Hematopoietic multipotent progenitor cell treated with erythropoietin and hydrocortisone succinate and interleukin-3 and kit ligand, for 15 days (in vitro differentiated cells): ENCODE data around the gene AMD1.
A peak's percentile ranks its signal among the peaks of the same experiment; 100 is the strongest.
"Not testable (repeated sequence)": the region's sequence is repeated elsewhere in the genome, so short reads cannot be mapped to it uniquely, and the experiment has no call there.

Experiments
- DNase-seq: peaks from one replicate; pipeline ENCODE4 v3.0.0-alpha.2; 2015; ENCODE audit warnings: low spot score

Gene AMD1

DNA sequence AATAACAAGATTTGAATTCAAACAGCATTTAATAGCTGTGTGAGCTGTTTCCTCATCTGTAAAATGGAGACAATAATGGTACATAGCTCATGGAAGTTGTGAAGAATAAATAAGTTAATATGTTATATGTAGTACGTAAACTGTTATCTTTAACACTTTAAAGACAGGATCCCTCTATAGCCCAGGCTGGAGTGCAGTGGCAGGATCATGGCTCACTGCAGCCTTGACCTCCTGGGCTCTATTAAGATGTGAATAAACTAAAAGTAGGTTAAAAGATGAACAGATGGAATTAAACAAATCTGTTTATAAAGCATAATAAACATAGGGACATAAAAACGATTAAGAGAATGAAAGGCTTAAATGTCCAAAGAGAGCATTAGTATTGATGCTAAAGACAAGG lies 3.0 kb downstream of the AMD1 start:
- DNase-seq, result no peak

DNA sequence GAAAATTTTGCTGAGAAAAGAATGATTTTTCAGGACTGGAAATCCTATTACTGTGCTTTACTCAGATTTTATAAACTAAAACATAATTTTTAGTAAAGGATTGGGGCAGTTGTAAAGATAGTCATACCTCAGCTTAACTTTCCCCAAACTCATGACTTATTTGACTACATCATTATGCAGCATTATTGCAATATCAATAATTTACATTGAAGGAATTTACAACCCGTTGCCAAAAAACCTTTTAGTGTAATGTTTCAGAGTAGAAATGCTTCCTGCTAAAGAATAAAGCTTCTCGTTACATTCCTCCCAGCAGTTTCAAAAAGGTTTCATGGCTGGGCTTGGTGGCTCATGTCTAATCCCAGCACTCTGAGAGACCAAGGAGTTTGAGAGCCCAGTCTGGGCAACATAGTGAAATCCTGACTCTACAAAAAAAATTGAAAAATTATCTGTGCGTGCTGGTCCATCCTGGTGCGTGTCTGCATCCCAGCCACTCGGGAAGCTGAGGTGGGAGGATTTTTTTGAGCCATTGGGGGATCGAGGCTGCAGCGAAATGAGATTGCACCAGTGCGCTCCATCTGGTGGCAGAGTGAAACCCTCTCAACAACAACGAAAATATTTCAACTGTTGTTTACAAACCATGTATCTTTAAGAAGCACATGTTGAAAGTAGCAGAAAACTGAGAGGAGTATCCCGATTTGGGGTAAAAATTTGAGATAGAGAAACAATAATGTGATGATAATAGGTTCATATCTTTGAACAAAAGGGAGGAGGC lies 4.4 kb downstream of the AMD1 start:
- DNase-seq, result peak; percentile 67

DNA sequence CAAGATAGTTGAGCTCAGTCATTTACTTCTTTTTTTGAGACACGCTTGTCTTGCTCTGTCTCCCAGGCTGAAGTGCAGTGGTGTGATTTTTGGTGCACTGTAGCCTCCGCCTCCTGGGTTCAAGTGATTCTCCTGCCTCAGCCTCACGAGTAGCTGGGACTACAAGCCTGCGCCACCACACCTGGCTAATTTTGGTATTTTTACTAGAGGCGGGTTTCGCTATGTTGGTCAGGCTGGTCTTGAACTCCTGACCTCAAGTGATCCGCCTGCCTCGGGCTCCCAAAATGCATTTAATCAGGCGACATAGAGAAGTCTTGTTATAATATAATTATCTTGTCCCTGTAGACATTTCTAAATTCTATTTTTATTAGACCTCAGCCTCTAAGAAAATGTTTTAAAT lies 6.1 kb downstream of the AMD1 start:
- no peak for DNase-seq

DNA sequence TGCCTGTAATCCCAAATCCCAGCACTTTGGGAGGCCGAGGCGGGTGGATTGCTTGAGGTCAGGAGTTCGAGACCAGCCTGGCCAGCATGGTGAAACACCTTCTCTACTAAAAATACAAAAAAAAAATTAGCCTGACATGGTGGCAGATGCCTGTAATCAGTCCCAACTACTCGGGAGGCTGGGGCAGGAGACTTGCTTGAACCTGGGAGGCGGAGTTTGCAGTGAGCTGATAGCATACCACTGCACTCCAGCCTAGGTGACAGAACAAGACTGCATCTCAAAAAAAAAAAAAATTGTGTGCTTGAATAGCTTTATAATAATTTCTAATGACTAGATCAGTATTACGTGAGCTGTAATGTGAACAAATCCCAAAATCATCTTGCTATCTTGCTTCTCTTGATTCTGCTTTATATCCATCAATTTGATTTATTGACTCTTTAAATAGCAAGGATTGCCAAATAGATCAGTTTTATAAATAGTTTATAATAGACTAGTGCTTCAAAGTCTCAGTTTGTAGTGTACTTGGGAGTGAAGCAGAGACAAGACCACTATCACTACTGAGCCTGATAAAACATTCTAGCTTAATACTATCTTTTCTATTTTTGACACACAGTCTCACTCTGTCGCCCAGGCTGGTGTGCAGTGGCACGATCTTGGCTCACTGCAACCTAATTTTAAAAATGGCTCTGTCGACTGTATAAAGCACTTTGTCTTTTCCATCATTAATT lies 7.1 kb downstream of the AMD1 start:
- no peak for DNase-seq

DNA sequence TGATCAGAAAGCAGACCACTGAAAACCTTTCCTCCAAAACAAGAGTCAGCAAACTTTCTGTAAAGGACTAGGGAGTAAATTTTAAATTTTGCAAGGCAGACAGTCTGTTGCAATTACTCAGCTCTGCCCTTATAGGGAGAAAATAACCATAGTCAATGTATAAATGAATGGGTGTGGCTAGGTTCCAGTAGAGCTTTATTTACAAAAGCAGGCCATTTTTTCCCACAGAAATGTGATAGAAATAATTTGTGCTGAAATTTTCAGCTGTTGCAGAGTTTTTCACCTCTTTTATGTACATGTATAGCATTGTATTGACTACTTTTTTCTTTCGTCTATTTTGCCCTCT lies 7.7 kb downstream of the AMD1 start:
- DNase-seq, result no peak

DNA sequence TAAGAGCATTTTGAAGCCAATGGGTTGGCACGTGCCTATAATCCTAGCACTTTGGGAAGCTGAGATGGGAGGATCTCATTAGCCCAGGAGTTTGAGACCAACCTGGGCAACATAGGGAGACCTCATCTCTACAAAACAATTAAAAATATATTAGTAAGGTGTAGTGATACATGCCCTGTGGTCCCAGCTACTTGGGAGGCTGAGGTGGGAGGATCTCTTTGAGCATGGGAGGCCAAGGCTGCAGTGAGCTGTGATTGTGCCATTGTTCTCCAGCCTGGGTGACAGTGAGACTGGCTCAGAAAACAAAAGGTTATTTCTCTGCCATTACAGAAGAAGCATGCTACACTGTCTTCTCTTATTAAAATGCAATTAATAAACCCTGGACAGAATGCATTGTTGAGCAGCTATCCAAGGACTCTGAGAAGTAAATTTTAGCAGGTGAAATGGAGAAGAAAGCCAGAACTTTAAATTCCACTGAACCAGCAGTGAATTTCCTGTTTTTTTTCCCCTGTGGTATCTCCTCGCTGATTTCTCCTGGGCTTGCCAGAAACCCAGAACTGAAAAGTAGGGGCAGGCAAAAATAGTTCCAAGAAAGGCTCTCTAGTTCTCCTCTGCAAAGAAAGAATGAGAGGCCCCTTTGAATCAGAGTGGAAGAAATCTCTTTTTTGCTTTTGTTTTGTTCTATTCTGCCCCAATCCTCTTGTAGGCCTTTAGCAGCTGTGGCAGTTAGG lies 8.4 kb downstream of the AMD1 start:
- DNase-seq, result no peak

DNA sequence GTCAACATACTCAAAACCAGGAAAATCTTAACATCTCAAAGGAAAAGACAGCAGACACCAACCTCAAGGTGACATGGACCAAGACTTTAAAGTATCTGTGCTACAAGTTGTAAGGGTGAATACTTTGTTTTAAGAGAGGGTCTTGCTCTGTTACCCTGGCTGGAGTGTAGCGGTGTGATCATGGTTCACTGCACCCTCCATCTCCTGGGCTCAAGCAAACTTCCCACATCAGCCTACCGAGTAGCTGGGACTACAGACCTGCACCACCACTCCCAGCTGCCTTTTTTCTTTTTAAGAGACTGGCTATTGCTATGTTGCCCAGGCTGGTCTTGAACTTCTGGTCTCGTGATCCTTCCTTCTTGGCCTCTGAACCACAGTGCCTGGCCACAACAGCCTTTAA lies 9.7 kb downstream of the AMD1 start:
- DNase-seq, result no peak

DNA sequence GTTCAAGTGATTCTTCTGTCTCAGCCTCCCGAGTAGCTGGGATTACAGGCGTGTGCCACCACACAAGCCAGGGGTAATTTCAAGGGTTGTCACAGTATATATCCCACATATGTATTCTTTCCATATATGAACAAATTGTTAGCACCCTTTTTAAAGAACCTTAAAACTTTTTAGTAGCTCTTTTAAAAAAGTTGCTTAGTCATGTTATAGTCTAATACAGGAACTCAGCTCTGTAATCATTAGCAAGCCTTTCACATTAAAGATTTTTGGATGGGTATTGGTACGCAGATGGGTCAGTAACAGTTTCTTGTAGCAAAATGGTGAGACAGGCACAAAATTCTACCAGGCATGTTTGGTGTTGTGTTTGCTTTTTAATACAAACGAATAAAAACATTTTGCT lies 10.9 kb downstream of the AMD1 start:
- DNase-seq, result peak; percentile 30

DNA sequence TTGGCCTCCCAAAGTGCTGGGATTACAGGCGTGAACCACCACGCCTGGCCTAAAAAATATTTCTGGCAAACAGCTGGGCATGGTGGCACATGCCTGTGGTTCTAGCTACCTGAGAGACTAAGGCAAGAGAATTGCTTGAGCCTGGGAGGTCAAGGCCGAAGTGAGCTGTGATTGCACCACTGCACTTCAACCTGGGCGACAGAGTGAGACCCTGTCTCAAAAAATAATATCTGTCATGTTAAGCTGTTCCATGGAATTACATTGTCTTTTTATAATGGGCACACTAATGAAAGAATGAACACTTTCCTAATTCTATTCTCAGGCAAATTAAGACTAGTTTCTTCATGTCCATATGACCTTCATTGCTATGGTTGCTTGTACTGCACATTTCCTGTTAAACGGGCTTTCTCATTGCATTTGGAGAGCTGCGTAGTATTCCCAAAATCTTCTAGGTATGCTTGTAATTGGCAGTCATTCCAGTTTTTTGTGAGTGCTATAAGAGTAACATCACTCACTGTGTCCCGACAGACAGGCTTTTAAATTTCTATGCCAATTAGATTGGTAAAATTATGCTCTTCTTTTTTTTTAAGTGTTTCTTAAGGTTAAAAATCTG lies 12.1 kb downstream of the AMD1 start:
- no peak for DNase-seq

DNA sequence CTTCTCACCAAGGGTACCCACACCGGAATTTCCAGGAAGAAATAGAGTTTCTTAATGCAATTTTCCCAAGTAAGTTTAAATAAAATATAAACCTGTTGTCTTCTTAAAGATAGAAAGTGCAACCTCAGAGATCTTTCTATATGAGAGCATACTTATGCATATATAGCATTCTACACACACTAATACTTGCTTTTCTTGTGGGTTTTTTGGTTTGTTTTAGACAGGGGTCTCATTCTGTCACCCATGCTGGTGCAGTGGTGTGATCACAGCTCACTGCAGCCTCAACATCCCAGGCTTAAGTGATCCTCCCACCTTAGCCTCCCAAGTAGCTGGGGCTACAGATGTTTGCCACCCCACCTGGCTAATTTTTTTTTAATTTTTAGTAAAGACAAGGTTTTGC lies 15.7 kb downstream of the AMD1 start:
- no peak for DNase-seq

DNA sequence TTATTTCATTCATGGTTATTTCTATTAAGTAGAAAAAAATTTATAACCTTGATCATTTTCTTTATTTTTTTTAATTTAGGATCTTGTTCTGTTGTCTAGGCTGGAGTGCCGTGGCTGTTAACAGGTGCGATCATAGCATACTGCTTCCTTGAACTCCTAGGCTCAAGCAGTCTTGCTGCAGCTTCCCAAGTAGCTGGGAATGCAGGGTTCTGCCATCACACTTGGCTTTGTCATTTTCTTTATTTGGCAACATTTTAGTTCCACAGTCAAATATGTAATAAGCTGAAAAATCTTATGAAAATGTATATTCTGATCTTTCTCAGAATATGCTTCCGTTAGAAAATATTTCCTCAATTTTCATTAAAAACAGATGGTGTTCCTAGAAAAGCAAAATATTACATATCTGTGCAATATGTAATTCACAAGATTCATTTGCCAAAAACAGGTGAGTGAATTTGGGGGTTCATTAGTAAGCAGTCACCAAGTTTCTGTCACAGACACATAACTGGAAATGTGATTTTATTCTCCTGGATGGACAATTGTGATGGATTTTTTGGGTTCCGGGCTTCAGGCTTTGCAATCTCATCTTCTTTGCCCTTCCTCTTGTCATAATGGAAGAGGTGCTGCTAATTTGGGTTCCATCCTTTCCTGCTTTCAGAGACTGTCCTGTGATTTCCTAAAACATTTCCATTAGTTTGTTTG lies 21.5 kb downstream of the AMD1 start:
- DNase-seq, result no peak

DNA sequence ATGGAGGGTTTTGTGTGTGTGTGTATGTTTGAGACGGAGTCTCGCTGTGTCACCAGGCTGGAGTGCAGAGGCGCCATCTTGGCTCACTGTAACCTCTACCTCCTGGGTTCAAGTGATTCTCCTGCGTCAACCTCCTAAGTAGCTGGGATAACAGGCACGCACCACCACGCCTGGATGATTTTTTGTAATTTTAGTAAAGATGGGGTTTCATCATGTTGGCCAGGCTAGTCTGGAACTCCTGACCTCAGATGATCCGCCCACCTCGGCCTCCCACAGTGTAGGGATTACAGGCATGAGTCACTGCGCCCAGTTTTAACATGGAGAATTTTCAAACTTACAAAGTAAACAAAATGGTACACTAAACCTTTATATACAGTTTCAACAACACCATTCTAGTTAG lies 22.8 kb downstream of the AMD1 start:
- no peak for DNase-seq

DNA sequence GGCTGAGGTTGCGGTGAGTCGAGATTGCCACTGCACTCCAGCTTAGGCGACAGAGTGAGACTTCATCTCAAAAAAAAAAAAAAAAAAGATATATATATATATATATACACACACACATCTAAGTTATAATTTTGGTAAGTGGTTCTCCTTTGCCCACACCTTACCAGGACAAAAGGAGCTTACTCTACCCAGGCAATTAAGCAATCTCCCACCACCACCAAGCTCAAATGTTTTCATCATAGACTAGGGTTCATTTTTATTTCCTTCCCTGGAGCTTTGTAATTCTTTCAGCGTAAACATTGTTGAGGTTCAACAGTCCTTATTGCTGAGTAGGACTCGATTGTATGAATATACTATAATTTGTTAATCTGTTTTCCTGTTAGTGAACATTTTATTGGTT lies 23.5 kb downstream of the AMD1 start:
- DNase-seq, result no peak

DNA sequence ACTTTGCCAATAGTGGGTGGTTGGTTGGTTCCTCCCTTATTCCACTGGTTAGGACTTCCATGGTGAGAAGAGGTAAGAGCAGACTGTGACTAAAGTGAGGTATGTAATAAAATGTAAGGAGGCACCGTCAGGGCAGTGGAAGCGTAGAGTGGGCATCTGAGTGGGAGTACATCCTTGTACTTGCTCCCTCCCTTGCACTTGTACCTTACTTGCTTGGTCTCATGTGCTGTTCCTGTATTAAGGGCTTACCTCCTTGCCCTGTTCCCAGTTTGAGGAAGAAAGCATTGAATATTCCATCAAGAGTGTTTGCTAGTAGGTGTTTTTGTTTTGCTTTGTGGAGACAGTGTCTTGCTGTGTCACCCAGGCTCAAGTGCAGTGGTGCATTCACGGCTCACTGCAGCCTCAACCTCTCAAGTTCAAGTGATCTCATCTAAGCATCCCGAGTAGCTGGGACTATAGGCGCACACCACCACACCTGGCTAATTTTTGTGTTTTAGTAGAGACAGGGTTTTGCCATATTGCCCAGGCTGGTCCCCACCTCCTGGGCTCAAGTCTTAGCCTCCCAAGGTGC lies 25.5 kb downstream of the AMD1 start:
- no peak for DNase-seq

DNA sequence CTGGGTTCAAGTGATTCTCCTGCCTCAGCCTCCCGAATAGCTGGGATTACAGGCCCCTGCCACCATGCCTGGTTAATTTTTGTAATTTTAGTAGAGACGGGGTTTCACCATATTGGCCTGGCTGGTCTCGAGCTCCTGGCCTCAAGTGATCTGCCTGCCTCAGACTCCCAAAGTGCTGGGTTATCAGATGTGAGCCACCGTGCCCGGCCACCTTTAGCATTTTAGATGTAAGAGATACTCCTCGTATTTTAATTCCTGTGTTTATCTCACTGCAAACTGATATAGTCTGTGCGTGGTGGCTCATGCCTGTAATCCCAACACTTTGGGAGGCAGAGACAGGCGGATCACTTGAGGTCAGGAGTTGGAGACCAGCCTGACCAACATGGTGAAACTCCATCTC lies 27.0 kb downstream of the AMD1 start:
- not testable (repeated sequence) for DNase-seq

DNA sequence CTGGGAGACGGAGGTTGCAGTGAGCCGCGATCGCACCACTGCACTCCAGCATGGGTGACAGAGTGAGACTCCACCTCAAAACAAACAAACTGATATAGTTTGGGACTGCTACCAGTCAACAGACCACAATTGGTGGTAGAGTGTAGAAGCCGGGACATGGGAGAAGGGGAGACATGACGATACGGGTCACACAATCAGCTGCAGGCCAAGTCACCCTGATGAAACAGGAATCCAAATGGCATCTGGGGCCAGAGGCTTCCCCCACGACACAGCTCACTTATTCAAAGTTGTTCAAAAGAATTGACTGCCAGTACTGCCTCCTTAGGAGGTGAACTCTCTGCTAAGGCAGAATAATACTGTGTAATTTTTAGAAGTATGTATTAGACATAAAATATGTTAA lies 27.5 kb downstream of the AMD1 start:
- DNase-seq, result no peak

DNA sequence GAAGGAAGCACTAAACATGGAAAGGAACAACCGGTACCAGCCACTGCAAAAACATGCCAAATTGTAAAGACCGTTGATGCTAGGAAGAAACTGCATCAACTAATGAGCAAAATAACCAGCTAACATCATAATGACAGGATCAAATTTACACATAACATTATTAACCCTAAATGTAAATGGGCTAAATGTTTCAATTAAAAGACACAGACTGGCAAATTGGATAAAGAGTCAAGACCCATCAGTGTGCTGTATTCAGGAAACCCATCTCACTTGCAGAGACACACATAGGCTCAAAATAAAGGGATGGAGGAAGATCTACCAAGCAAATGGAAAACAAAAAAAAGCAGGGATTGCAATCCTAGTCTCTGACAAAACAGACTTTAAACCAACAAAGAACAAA lies 31.7 kb downstream of the AMD1 start:
- not testable (repeated sequence) for DNase-seq

DNA sequence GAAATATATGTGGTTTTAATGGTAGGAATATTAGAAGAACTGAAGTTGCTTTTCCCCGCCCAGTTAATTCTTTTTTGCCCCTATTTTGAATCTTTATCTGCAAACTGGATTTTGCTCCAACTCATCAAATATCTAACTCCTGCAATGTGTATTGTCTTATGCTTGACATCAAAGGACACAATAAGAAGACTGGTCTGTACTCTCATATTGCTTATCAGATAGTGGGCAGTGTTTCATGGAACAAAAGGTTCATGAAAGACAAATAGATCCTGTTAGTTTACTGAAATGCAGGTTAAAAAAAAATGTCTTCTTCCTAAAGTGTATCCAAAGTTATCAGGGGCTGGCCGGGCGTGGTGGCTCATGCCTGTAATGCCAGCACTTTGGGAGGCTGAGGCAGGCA lies 56.2 kb downstream of the AMD1 start:
- no peak for DNase-seq

DNA sequence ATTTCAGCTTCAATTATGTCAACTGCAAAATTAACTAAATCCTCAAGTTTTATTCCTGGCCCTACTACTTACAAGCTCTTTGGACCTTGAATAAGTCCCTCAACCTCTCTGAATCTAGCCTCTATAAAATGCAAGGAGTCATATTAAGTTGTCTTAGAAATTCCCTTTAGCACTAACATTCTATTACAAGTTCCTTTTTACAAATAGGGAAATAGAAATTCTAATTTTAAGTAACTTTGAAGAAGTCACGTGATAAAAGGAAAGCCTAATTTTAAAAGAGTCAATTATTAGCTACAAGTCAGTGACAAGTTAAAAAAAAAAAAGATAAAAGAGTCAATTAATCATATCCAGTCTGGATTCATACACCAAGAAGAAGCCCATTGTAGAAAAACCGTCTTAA lies 59.3 kb downstream of the AMD1 start:
- no peak for DNase-seq

DNA sequence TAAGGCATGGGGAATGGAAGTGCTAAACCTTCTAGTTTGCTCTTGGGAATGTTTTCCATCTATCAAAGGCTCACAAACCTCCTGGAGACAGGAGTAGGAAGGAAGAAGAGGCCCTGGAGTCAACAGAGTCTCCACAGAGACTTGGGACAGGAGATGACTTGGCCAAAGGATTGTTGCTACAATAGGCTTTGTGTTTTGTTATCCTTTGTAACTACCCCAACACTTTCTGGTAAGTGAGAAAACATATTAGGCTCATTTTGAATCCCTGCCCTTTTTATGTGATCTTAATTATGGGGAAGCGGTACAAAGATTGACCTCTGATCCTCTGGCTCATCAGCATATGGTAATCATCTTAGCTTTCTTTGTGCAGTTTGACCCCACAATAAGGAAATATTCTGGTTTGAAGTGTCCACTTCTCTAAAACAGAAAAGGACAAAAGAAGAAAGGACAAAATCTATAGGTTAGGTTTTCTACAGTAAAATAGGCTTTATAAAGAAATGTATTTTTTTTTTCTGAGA lies 59.9 kb downstream of the AMD1 start:
- DNase-seq, result no peak

DNA sequence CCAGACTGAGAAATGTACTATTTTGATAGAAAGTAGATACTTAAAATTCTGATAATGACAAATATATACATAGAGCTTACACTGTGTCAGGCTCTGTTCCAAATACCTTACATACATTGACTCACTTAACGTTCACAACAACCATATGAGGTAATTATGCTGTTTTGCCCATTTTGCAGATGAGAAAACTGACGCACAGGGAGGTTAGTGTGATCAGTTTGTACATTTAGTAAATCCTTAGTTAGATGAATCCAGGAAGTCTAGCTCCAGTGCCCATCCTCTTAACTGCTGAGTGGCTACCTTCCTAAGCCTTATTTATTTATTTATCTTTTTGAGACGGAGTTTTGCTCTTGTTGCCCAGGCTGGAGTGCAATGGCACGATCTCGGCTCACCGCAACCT lies 60.6 kb downstream of the AMD1 start:
- no peak for DNase-seq

DNA sequence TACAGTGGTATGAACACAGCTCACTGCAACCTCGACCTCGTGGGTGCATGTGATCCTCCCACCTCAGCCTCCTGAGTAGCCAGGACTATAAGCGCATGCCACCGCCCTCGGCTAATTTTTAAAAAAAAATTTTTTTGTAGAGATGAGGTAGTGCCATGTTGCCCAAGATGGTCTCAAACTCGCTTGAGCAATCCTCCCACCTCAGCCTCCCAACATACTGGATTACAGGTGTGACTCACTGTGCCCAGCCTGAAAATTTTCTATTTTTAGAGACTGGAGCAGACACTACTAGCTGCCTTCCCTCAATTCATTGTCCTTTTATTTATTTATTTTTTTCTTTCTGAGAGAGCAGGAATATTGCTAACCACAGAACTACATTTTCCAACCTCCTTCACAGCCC lies 63.6 kb downstream of the AMD1 start:
- no peak for DNase-seq
